GM21786 (cell line): ENCODE measurements around the gene ZNF396.

Source experiments
- ATAC-seq: cut with Tn5 transposase; IDR thresholded peaks from one replicate; pipeline ENCODE4 v1.9.1; 2021; ENCODE audit not compliant: unreplicated experiment

ZNF396 gene

GRCh38 chr18:35343488-35343935, 33.6 kb downstream of the ZNF396 start:
- ATAC-seq = no peak

- no peak for ATAC-seq
Measured at GRCh38 chr18:35337286-35337685, 39.9 kb downstream of the ZNF396 start.

- no peak for ATAC-seq
Measured at GRCh38 chr18:35335866-35336265, 41.3 kb downstream of the ZNF396 start.

DNA sequence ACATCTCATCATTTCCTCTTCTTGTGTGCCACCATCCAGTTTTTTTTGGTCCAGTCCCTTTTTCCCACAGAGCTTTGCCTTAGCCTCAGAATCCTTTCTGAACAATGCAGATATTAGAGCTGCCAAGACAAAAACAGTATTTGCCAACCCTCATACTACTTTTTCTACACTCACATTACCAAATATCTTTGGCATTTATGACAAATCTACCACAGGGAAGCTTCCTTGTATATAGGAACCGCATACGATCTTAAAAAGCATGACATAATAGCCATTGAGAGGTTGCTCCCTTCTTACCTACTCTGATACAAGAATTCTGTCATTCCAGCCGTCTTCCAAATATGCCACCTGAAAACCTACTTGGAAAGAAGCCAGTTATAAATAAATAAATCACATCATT, 42.3 kb downstream of the ZNF396 start:
- no peak for ATAC-seq

- ATAC-seq = no peak
Measured at GRCh38 chr18:35334212-35334611, 42.9 kb downstream of the ZNF396 start.

GRCh38 chr18:35331367-35332087, 45.6 kb downstream of the ZNF396 start:
- no peak for ATAC-seq

DNA sequence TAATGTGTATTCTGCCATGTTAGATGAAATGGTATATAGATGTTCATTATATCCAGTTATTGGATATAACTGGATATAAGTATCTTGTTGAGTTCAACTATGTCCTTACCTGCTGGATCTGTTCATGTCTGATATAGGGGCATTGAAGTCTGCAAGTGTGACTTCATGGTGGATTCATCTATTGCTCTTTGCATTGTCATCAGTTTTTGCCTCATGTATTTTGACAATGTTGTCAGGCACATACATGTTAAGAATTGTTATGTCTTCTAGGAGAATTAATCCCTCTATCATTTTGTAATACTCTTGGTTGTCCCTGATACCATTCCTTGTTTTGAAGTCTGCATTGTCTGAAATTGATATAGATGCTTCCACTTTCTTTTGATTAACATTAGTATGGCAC, 48.3 kb downstream of the ZNF396 start:
- ATAC-seq = no peak

- no peak for ATAC-seq
Measured at GRCh38 chr18:35326695-35327387, 50.3 kb downstream of the ZNF396 start.

- no peak for ATAC-seq
Measured at GRCh38 chr18:35324926-35325655, 52.0 kb downstream of the ZNF396 start.

DNA sequence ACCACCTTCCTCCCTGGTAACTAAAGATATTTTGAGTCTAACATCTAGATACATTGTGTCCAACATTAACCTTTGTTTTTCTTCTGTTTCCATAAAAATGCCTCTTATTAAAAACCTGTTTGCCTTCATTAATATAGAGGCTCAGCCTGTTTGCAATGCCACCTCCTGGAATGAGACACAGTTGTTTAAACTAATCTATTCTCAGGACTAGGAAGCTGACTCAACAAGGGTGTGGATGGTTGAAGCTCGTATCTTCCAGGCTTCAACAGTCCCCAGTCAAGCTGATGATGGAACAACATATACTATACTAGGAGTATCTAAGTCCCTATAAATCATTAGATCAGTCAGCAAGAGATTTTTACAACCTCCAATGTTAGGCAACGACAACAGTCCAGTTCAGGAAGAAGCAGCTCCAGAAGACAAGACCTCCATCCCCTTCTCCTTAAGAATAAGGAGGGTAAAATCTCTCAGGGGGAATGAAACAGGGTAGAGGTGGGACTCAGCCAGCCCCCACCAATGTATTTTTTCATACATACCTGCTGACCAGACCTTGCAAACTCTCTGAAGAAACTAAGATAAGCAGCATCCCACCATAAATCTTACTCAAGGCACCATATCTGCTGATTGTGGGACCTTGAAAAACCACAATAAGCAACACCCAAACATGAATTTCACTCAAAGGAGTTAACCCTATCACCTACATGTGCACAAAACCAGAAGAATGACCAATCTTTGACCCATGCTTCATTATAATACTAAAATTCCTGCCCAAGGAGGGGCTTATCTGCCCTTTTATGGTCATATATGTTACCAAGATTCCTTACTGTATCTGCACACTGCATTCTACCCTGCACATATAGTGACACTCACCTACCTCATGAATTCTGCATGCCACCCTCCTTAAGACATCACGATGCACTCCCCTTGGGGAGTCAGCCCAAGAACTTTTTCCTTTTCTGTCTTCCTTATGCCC, 54.4 kb downstream of the ZNF396 start:
- ATAC-seq = no peak
